Measurements from ENCODE around the gene SEMA5B.

SEMA5B gene

DNA sequence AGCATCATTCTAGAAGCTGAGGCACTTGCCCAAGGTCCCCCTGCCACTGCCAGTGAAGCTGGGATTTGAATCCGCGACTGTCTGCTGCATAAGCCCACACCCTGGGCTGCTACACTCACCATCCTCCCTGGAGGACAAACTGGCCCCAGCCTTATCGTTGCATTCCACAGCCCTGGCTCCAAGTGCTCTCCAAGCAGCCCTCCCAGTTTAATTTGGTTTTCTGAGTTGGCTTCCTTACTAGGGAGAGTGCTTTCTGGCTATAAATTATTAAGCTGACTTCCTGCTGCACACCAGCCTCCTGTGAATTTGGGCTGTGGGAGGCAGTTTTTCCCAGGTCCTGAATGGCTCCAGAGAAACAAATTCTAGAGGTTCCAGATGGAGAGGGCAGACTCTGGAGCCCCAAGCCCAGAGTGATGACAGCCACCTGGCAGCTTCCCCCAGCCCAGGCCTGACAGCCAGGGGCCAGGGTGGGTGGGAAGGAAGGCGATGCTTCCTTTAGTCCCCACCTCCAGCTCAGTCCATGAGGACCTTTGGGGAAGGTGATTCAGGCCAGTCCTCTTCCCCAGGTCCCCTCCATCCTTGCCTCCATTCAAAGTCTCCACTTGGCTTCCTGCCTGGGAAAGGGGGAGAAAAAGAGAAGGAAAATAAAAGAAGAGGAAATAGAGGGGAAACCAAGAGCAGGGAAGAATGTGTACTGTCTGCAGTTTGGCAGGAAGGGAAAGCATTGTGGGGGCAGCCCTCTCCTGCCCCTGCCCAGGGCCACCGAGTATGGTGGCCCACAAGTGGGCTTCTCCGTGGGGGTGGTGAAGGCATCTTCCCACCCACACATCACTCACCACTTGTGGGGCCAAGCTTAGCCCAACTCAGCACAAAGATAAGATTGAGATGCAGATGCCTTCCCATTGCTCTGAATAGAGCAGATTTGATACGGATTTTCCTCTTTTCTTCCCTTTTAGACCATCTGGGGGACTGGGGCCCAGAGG is 69.6 kb downstream of the SEMA5B start:
- no peak for DNase-seq (ENCODE audit: low spot score)
- TF ChIP-seq, protein P1, sequence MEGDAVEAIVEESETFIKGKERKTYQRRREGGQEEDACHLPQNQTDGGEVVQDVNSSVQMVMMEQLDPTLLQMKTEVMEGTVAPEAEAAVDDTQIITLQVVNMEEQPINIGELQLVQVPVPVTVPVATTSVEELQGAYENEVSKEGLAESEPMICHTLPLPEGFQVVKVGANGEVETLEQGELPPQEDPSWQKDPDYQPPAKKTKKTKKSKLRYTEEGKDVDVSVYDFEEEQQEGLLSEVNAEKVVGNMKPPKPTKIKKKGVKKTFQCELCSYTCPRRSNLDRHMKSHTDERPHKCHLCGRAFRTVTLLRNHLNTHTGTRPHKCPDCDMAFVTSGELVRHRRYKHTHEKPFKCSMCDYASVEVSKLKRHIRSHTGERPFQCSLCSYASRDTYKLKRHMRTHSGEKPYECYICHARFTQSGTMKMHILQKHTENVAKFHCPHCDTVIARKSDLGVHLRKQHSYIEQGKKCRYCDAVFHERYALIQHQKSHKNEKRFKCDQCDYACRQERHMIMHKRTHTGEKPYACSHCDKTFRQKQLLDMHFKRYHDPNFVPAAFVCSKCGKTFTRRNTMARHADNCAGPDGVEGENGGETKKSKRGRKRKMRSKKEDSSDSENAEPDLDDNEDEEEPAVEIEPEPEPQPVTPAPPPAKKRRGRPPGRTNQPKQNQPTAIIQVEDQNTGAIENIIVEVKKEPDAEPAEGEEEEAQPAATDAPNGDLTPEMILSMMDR (IDR thresholded peaks at IDR 0.05; ENCODE audit: extremely low read depth, missing control alignments), result no peak

DNA sequence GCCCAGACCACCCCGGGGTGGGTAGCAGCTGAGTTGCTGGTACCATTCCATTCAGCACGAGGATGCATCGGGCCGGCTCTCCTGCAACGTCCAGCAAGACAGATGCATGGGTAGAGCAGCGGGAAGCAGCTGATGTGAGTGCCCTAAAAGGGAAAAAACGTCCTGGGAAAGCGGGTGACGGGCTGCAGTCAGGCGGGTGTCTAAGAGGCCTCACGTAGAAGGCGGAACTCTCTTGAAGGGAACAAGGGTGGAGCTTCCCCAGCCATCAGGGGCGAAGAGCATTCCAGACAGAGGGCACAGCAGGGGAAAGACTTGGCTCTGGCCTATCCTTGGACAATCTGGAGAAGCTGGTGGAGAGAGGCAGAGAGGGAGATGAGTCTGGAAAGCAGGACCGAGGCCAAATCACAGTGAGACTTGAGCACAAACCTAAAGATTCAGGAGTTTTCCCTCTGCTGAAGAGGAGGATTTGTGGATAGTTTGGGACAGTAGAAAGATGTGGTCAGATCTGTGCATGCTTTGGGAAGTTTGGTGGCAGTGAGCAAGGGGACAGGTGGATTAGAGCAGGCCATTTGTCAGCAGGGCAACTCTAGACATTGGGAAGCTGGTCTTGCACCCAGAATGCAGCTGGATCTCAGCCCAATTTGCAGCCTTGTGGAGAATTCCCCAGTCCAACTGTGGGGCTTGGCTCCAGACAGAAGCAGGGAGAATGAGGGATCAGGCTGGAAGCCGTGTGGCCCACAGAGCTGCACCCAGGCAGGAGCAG is 70.7 kb downstream of the SEMA5B start:
- TF ChIP-seq, protein P1 (IDR thresholded peaks at IDR 0.05; ENCODE audit: extremely low read depth, missing control alignments), result no peak
- DNase-seq (ENCODE audit: low spot score), result no peak

DNA sequence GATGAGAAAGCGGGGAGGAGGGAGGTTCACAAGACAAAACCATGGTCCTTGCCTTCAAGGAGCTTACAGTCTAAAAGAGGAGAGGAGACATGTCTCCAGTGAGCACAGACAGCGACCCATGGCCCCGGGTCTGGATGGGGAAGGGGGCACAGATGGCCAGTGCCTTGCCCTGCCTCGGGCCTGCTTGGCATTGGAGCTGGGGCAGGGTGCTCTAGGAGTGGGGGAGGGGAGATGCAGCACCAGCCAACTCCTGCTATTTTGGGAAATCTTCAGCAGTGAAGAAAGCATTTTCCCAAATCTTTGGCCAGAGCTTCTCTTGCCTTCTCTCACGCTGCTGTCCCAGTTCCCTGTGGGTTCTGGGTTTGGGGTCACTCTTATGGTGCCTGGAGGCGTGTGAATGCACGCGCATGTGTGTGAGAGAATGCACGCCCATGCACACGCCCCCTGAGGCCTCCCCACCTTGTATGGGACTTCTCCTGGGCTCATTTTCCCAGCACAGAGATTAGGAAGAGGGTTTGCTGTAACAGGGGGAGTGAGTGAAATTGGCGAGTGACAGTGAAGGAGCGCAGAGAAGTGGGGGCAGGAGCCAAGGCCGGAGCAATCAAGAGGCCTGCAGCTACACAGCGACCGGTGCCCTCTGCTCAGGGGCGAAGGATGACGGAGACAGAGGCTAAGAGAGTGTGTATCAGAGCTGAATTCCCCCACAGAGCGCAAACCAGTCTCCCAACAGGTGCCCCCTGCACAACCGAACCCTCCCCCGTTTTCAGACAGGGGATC is 71.5 kb downstream of the SEMA5B start:
- TF ChIP-seq, protein P1 (IDR thresholded peaks at IDR 0.05; ENCODE audit: extremely low read depth, missing control alignments), result no peak

DNA sequence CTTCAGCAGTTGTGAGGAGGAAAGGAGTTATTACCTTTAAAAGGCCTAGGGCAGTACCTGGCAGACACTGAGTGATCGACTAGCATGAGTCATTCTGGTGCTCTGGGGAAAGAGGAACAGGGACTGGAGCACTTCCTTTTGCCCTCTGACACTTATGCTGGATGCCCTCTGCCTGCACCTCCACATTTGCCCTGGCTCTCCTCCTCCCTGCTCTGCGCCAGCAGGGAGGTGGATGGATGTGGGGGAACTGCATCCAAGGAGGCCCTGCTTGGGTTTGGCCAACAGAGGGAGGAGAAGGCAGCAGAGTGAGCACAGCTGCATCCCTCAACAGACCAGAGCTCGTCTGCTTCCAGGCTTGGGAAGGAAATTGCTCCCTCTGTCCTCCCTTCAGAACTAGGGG is 75.0 kb downstream of the SEMA5B start:
- peak; percentile 44 for DNase-seq (ENCODE audit: low spot score)
- TF ChIP-seq, protein P1 (IDR thresholded peaks at IDR 0.05; ENCODE audit: extremely low read depth, missing control alignments), result no peak

More for the DNA sequence above, 71.5 kb downstream of the SEMA5B start:
- DNase-seq (ENCODE audit: low spot score), result no peak

DNA sequence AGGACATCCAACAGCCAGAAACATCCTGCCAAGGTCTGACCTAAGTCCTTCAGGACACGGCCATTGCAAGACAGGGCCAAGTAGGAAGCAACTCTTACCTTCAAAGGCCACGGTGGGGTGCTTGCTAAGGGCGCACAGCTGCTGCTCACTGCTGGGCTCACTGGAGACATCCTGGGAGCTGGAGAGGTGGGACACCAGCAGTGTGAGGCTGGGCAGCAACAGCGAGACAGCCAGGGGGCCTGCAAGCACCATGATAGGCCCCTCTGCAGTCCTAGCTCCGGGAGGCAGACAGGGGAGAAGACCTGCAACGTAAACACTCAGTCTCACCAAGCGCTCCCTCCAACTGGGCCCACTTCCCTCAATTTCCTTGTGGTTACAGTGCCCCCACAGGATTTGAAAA is 79.2 kb downstream of the SEMA5B start:
- no peak for DNase-seq (ENCODE audit: low spot score)

DNA sequence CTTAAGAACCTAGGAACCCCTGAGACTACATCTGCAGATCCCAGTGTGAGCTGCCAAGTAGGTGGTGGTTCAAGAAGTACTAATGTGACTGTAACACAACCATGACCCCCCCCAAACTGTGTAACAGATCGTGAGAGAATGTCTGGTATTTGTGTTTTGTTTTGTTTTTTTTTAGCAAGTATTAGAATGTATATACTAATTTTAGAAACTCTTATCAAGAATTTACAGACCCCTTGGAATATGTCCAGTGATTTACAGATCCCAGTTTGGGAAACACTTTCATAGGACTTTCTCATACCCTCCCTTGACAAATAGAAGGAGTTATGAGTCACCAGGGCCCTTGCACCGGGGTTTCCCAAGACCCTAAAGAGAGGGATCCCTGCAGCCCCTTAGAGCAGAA is 79.8 kb downstream of the SEMA5B start:
- DNase-seq (ENCODE audit: low spot score), result no peak
- TF ChIP-seq, protein P1 (IDR thresholded peaks at IDR 0.05; ENCODE audit: extremely low read depth, missing control alignments), result no peak

More for the DNA sequence above, 79.2 kb downstream of the SEMA5B start:
- TF ChIP-seq, protein P1 (IDR thresholded peaks at IDR 0.05; ENCODE audit: extremely low read depth, missing control alignments), result no peak

All from GM20000 (cell line).